GM18520 (cell line): Measurements from ENCODE around the gene AAGAB.
A peak's percentile ranks its signal among the peaks of the same experiment; 100 is the strongest.

ENCODE experiments used
- ATAC-seq: cut with Tn5 transposase; IDR thresholded peaks from one replicate; pipeline ENCODE4 v1.9.1; 2021; ENCODE audit not compliant: unreplicated experiment

AAGAB gene

GRCh38 chr15:67212684-67213367 lies 41.6 kb downstream of the AAGAB start:
- ATAC-seq, result no peak

DNA sequence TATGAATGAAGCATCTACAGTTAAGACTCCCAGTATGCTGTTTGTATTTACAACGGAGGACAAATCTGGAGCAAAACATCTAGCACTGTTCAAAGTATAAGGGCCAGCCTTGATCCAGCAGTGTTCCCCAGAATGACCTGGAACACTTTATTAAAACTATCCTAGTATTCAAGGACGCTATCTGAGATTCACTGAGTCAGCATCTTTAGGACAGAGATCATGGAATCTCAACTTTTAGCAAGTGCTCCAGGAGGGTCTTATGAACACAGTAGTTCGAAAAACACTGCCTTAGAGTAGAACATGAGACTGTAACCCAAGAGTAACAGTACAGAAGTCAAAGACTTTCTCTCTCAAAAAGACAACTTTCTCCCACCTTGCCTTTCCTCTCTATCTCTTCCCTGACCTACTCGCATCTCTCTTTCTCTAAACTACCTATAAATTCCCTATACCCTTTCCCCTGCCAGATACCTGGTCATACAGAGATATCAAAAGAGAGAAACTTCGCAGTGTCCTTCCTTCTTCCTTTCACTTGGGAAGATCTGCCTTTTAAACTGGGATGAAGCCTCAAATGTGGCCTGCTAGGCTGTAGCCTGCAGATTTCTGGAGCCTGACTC lies 43.8 kb downstream of the AAGAB start:
- ATAC-seq, result no peak

DNA sequence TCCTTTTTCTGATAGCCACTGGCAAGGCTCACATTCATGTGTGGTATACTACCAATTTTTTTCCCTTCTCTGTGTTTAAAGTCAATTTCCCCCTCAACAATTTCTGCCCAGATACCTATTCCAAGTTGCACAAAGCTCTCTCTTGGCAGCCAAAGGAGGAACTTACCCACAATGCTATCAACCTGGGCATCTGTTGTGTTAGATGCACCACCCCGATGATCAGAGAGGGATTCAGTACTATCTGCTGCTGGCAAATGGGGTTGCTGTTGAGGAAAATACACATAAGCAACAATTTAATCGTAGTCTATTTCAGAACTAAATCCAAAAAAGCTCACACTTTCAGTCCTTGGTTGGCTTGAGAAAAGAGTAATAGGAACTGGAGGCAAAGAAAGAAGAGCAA lies 46.1 kb downstream of the AAGAB start:
- no peak for ATAC-seq

DNA sequence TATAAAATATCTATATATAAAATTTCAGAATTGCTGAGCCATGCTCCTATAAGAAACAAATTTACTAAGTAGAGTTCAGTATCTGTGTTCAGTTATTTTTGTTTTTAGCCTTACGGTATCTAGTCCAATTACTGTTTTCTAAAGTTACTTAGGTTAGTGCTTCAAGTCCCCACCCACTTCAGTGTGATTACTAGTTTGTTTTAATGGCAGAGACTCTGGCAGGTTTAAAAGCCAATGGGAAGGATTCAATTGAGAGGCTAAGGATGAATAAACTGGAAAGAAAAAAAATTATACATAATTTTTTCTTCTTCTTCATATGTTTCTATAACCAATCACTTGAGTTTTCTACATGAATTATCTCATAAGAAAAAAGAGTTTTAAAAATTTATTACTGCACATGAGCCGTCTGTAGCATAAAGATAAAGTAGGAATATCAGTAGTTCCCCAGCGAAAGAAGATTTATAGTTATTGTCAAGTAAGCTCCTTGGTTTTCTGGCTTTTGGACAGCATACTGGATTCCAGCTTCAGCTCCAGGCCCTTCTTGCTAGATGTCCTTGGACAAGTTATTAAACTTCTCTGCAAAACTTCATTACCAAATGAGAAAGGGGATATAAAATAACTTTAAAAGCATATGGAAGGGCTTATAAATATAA lies 46.8 kb downstream of the AAGAB start:
- ATAC-seq, result no peak

DNA sequence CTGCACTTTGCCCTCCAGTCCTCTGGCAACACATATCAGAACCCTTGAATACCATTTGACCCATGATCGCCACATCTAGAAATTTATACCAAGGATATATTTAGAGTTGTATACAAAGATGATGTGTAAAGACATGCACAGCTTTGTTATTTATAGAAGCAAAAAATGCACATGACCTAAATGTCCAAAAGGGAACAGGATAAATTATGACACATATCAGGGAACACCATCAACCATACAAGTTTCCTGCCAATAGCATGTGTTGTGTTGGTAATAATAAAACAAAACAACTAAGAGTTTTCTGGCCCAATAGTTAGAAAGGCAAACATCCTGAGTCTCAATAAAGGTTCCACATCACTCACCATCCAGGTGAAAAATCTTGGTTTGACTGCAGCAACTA lies 51.5 kb downstream of the AAGAB start:
- ATAC-seq, result no peak

DNA sequence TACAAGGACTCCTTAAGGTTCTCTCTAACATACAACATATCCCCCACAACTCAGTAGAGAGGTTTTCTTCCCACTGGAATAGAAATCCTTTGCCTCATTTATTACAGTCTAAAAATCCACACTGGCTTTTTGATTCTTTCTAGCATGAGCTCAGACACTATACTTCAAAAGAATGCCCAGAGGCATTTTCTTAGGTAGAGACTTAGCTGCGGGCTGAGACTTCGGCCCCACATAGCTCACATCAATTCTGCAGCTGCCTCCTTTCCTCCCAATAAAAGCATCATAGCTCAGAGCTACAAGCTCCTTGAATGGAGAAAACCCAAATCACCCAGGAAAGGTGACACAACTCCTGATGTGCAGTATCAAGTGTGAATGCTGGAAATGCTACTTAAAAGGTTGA lies 52.4 kb downstream of the AAGAB start:
- no peak for ATAC-seq

GRCh38 chr15:67201136-67201535 lies 53.3 kb downstream of the AAGAB start:
- no peak for ATAC-seq

GRCh38 chr15:67199881-67200763 lies 54.3 kb downstream of the AAGAB start:
- no peak for ATAC-seq

DNA sequence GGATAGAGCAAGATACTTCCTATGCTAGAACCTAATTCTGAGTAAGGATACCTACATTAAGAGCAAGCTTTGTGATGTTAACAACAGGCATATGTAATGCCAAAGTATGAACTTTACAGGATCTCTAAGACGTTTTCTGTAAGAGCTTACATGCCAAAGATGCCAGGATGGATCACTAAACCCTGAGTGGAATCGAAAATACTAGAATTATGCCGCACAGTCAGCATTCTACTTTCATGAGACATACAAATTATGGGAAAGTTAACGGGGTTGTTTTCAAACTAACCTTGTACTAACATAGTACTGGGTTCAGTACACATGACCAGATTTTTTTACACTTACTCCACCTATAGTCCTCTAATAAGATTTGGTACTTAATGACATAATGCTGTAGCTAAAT lies 55.1 kb downstream of the AAGAB start:
- ATAC-seq, result no peak

DNA sequence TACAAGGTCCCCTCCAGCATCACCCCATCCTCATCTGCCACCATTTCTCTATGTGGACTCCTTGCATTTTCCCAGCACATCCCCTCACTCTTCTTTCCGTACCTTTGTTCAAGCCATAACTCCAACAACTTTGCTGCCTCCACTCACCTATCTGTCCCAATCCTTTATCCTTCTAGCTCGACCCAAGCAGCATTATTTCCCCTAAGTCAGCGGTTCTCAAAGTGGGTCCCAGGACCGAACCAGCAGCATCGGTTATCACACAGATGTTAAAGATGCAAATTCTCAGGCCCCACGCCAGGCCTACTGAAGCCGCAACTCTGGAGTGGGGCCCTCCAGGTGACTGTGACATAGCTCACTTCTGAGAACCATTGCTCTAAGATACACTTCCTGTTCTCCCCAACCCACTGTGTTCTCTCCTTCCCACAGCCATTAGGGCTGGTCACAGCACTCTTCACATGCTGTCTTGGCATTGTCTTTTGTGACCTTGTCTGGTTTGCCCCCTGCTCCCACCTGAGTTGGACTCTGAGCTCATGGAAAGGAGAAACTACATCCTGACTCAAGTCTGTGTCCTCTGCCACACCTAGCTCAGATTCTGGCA lies 56.2 kb downstream of the AAGAB start:
- peak; percentile 82 for ATAC-seq

- ATAC-seq, result no peak
These were observed 57.1 kb downstream of the AAGAB start for GRCh38 chr15:67197364-67197695.

DNA sequence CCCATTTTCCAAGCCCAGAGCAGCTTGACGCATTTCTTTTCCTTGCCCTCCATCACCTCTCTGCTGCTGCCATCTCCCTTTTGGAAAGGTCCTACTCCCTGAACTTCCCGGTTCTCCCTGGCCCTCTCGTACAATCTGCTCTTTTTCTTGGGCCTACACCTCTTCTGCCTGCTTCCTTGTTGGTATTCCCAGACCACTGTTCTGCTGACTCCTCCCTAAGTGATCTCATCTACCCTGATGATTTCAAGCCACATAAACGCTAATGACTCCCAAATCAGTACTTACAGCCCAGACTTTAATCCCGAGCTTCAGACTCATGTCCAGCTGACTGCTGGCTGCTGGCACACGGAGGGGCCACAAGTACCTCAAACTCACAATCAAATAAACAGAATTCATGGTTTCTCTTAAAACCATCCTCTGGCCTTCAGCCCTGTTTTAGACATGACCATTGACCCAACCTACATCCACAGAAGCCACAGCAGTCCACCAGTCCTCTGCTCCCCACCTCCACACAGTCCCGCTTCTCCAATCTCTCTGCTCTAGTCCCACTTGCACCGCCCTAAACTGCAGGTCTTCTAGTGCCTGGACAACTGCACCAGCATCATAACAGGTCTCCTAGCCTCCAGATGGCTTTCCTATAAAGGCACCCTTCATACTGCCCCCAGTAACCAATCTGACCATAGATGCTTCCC lies 57.6 kb downstream of the AAGAB start:
- no peak for ATAC-seq

DNA sequence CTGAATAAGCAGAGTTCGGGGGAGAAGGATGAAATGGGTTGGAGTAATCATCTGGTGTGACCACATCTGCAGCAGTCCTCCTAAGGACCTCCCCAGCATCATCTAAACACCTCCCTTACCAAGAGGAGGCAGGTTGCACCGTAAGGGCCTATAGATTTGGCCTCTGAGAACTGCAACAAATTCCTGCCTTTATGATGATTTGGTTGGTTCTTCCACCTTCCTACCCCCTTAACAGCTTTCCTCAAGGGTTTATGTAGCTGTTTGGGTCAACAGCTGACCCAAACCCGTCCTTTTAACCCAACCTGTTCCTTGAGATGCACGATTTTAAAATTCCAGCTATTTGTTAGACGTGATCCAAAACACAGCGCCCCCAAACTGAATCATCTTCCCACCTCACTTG lies 58.2 kb downstream of the AAGAB start:
- no peak for ATAC-seq

DNA sequence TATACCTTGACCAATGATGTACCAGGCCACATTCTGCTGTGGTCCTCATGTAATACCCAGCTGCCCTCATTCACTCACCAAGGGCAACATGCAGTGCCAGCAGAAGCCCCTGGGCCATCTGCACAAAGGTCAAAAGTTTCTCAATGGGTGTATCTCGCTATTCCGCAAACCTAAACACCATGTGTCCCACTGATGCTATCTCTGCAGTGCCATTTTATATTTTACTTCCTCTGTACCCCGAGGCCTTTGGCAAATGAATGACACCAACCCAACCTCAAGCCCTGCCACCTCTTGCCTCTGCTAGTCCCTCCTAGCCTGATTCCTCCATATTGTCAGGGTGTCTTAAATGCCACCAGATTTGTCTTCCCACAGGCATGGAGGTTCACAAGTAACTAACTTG lies 59.2 kb downstream of the AAGAB start:
- no peak for ATAC-seq

- no peak for ATAC-seq
These were observed 60.0 kb downstream of the AAGAB start for GRCh38 chr15:67194171-67195114.

- no peak for ATAC-seq
These were observed 61.1 kb downstream of the AAGAB start for GRCh38 chr15:67193223-67193990.

GRCh38 chr15:67192185-67192820 lies 62.2 kb downstream of the AAGAB start:
- ATAC-seq, result no peak

DNA sequence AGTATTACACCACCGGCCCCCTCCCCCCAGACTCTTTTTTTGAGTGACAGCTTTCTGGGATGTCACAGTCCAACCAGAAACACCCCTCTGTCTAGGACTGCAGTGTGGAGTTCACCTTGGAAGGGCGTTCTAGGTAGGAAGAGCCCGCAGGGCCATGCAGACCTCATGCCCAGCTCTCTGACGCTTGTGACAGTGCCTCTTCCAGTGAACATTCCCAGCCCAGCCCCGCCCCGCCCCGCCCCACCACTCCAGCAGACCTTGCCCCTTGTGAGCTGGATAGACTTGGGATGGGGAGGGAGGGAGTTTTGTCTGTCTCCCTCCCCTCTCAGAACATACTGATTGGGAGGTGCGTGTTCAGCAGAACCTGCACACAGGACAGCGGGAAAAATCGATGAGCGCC lies 63.6 kb downstream of the AAGAB start:
- ATAC-seq, result no peak
